ENCODE data around the gene CAMK2A.

Gene CAMK2A

DNA sequence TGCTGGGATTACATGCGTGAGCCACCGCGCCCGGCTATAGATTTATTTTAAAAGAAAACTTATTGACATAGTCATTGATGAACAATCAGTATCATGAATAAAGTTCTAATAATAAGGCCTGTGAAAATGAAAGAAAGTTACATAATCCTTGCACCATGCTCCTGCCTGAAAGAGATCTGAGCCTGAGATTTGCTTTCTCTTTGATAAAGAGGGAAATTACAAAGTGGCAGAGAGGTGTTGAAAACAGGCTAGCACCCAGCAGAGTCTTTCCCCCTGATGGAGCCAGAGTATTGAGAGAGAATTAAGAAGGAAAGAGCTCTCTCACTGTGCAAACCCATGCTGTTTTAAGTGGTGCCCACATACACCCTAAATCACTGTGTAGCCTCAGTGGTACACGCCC lies 62.5 kb downstream of the CAMK2A start:
- no peak overlapping the region for H3K4me3 ChIP-seq (ENCODE audit: low read depth, low read length)
- DNase-seq (ENCODE audit: low read depth) = no peak
- TF ChIP-seq, protein P1, sequence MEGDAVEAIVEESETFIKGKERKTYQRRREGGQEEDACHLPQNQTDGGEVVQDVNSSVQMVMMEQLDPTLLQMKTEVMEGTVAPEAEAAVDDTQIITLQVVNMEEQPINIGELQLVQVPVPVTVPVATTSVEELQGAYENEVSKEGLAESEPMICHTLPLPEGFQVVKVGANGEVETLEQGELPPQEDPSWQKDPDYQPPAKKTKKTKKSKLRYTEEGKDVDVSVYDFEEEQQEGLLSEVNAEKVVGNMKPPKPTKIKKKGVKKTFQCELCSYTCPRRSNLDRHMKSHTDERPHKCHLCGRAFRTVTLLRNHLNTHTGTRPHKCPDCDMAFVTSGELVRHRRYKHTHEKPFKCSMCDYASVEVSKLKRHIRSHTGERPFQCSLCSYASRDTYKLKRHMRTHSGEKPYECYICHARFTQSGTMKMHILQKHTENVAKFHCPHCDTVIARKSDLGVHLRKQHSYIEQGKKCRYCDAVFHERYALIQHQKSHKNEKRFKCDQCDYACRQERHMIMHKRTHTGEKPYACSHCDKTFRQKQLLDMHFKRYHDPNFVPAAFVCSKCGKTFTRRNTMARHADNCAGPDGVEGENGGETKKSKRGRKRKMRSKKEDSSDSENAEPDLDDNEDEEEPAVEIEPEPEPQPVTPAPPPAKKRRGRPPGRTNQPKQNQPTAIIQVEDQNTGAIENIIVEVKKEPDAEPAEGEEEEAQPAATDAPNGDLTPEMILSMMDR (IDR thresholded peaks at IDR 0.05; ENCODE audit: low read depth, low read length, missing control alignments) = no peak
- in situ Hi-C loops (cut with HindIII; ENCODE audit: low sequenced_read_pairs) = no loop called here

DNA sequence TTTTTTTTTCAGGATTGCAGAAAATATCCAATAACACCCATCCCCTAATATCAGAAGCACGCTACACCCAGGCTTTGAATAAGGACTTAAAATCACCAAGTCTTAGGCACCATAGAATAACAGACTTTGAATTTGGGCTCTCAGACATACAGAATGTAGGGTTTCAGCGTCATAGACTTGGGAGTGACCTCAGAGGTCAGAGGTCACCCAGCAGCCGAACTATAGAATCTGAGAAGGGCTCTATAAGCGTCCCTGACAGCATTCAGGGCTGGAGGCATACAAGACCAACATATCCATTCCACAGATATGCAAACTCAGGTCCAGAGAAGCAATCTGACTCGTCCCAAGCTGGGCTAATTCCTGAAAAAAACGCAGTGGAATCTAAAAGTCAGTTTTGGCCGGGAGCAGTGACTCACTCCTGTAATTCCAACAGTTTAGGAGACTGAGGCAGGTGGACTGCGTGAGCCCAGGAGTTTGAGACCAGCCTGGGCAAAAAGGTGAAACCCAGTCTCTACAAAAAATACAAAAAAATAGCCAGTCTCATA lies 65.0 kb downstream of the CAMK2A start:
- in situ Hi-C loops (cut with HindIII; ENCODE audit: low sequenced_read_pairs) = no loop called here
- H3K4me3 ChIP-seq (ENCODE audit: low read depth, low read length) = no peak overlapping the region
- no peak for DNase-seq (ENCODE audit: low read depth)
- TF ChIP-seq, protein P1 (IDR thresholded peaks at IDR 0.05; ENCODE audit: low read depth, low read length, missing control alignments) = no peak

DNA sequence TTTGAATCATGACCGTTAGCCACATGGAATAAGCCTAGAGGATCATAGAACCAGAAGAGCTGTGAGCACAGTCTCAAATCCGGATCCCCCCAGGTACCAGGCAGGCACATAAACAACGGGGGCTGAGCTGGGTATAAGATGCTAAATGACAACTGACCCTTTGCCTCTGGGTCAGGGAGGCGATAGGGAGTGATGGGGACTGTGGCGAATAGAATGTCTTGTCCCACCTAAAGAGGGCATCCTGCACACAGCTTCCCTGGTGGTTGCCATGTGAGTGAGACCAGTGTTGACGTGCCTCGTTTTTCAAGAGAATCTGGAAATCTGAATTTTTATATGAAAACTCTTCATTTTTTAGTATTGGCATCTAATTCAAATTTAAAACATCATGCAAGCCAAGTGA lies 66.1 kb downstream of the CAMK2A start:
- DNase-seq (ENCODE audit: low read depth) = no peak
- no peak overlapping the region for H3K4me3 ChIP-seq (ENCODE audit: low read depth, low read length)
- in situ Hi-C loops (cut with HindIII; ENCODE audit: low sequenced_read_pairs) = no loop called here
- TF ChIP-seq, protein P1 (IDR thresholded peaks at IDR 0.05; ENCODE audit: low read depth, low read length, missing control alignments) = no peak

DNA sequence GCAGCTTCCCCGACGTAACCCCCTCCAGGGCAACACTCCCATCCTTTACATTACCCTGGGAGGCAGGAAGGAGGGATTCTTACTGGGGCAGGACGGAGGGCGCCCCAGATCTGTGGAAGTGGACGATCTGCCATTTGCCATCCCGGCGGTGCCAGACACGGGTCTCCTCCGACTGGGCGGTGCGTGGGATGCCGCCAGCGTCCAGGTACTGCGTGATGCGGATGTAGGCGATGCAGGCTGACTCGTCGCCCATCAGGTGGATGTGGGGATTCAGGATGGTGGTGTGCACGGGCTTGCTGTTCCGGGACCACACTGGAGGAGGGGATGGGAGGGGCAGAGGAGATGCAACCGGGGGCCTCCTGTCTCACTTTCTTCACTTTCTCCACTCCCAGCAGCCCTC lies 66.7 kb downstream of the CAMK2A start:
- in situ Hi-C loops (cut with HindIII; ENCODE audit: low sequenced_read_pairs) = no loop called here
- no peak overlapping the region for H3K4me3 ChIP-seq (ENCODE audit: low read depth, low read length)
- no peak for DNase-seq (ENCODE audit: low read depth)
- TF ChIP-seq, protein P1 (IDR thresholded peaks at IDR 0.05; ENCODE audit: low read depth, low read length, missing control alignments) = no peak

DNA sequence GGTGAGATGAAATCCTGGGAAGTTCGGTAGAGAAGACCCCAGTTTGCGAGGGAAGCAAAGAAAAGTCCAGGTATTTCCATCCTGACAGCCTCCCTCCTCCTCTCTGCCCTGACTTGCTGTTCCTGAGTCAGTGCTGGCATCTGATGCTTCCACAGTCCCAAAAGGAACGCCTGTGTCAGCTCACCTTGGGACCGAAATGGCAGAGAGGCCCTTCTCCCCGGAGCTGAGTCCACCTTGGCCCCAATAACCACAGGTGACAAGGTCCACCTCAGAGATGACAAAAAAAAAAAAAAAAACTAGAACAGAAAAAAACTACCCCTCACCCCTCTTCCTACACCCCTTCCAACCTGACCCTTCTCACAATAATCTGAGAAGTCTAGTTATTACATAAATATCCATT lies 68.1 kb downstream of the CAMK2A start:
- in situ Hi-C loops (cut with HindIII; ENCODE audit: low sequenced_read_pairs) = no loop called here
- TF ChIP-seq, protein P1 (IDR thresholded peaks at IDR 0.05; ENCODE audit: low read depth, low read length, missing control alignments) = no peak
- H3K4me3 ChIP-seq (ENCODE audit: low read depth, low read length) = no peak overlapping the region
- no peak for DNase-seq (ENCODE audit: low read depth)

DNA sequence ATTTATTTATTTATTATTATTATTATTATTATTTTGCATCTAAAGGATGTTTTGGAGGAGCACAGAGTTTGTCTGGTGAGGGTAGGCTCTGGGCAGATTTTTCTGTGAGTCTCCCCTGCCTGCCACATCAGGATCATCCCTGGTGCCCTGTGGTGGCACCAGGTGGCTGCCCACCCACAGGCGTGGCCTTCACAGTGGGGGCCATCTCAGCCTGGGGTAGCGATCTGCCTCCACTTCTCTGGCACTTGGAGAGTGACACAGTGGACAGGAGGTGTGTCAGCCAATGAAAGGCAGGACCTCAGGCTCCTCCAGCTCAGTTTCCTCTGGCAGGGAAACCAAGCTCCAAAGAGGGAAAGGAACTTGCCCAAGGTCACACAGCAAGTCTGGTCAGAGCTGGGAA lies 69.7 kb downstream of the CAMK2A start:
- DNase-seq (ENCODE audit: low read depth) = no peak
- no peak overlapping the region for H3K4me3 ChIP-seq (ENCODE audit: low read depth, low read length)

More for the DNA sequence above, 69.7 kb downstream of the CAMK2A start:
- TF ChIP-seq, protein P1 (IDR thresholded peaks at IDR 0.05; ENCODE audit: low read depth, low read length, missing control alignments) = no peak
- in situ Hi-C loops (cut with HindIII; ENCODE audit: low sequenced_read_pairs) = no loop called here

All from astrocyte of the cerebellum (primary cell).